GM10248 (cell line): ENCODE data around the gene DCDC1.
A peak's percentile ranks its signal among the peaks of the same experiment; 100 is the strongest.

Experiments used
- CTCF ChIA-PET: fragments of 300-600 bp; sonication (Branson Sonifier 250); formaldehyde crosslinking; extraction: SDS; loops from one replicate; lab custom pipeline; 2021; ENCODE audit warnings: antibody characterized with exemption; lab: Yijun Ruan, JAX
- POLR2A ChIA-PET: fragments of 350-650 bp; sonication (Branson Sonifier 250); formaldehyde crosslinking; extraction: SDS; loops from one replicate; lab custom pipeline; 2020; ENCODE audit warnings: antibody characterized with exemption; lab: Yijun Ruan, JAX
- DNase-seq: peaks from one replicate; pipeline ENCODE4 v3.0.0; 2012; ENCODE audit errors: extremely low spot score
- TF ChIP-seq, protein P1 (sequence below): IDR thresholded peaks from 2 replicates; pipeline ENCODE4 v1.5.1; 2012; ENCODE audit warnings: mild to moderate bottlenecking, low read depth; ENCODE audit errors: extremely low read depth, missing control alignments, control extremely low read depth

DCDC1 gene

DNA sequence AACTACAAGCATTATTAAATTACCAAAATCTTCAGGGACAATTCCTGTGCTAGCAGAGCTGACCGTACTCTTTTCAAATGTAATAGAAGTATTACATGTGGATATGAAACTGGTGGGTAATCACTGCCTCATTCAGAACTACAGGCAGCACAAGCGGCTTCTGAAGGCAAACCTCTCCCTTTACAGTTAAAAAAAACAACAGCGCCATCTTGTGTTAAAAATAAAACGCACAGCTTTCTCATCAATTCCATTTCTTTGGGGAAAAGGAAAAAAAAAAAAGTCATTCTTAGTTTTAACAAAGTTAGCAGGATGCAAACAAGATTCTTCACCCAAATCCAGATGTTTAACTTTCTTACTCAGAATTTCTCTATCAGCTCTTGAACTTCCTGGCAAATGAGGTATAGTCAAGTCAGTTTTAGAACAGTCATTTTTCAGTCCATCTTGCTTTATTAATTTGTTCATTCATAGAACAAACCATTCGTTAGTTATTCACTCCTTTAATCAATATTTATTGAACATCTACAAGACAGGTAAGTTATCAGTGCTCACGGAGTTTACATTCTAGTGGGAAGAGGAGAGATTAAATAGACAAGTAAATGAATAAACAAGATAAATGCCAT is 451.6 kb downstream of the DCDC1 start:
- TF ChIP-seq, protein P1, sequence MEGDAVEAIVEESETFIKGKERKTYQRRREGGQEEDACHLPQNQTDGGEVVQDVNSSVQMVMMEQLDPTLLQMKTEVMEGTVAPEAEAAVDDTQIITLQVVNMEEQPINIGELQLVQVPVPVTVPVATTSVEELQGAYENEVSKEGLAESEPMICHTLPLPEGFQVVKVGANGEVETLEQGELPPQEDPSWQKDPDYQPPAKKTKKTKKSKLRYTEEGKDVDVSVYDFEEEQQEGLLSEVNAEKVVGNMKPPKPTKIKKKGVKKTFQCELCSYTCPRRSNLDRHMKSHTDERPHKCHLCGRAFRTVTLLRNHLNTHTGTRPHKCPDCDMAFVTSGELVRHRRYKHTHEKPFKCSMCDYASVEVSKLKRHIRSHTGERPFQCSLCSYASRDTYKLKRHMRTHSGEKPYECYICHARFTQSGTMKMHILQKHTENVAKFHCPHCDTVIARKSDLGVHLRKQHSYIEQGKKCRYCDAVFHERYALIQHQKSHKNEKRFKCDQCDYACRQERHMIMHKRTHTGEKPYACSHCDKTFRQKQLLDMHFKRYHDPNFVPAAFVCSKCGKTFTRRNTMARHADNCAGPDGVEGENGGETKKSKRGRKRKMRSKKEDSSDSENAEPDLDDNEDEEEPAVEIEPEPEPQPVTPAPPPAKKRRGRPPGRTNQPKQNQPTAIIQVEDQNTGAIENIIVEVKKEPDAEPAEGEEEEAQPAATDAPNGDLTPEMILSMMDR: peak; percentile 49
- ChIA-PET CTCF (interaction anchor here (0.8 to 2.2 kb wide), 9 partner anchors 8 to 1486 kb away, joined by 3 to 12 read pairs (median 5); no protein-coding TSS in a partner anchor), POLR2A (no interaction called here)
- peak; percentile 22 for DNase-seq

- POLR2A ChIA-PET: no interaction called here
- CTCF ChIA-PET: interaction anchor here (0.9 to 2.2 kb wide), 7 partner anchors 9 to 1485 kb away, joined by 3 to 12 read pairs (median 6); no protein-coding TSS in a partner anchor
These were observed 452.3 kb downstream of the DCDC1 start for GRCh38 chr11:30917266-30917665.

DNA sequence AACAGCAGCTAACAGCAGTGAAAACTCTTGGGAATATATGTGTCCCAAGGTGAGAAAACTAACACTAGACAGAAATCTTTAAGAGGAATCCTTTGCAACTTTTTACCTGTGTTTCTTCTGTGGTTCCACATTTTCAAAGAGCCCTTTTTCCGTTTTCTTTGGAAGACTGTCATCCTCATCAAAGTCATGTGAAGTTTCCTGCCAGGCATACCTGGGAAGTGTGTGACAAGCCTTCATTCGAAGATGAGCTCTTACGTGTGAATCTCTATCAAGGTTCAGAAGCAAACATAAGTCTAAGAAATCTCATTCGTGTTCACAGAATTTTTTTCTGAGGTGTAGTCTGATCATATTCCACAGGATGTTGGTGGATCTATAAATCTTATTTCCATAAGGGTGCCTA is 452.8 kb downstream of the DCDC1 start:
- TF ChIP-seq, protein P1: no peak
- DNase-seq: no peak
- CTCF ChIA-PET: interaction anchor here (1.5 to 2.2 kb wide), 4 partner anchors 9 to 789 kb away, joined by 5 to 7 read pairs (median 6); no protein-coding TSS in a partner anchor
- POLR2A ChIA-PET: no interaction called here

More at GRCh38 chr11:30917266-30917665, 452.3 kb downstream of the DCDC1 start:
- DNase-seq: no peak
- TF ChIP-seq, protein P1: no peak

- POLR2A ChIA-PET: no interaction called here
These were observed 455.3 kb downstream of the DCDC1 start for GRCh38 chr11:30914143-30914762.

DNA sequence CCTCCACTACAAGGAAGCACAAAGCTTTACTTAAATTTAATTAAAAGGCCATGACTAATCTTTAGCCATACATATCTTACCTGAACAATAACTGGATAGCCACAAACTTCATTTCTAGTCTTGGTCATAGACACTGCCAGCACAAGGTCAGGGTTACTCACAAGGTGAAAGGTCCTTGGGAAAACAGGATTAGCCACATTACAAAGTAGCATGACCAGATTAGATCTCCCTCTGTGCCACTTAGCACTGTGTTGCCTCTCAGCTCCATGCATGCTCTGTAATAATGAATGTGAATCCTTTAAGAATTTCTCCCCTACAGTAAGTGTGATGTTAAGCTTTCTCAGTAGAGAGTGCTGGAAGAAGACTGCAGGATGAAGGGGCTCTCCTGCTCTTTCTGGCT is 458.3 kb downstream of the DCDC1 start:
- TF ChIP-seq, protein P1: no peak
- ChIA-PET CTCF (interaction anchor here (1.5 kb wide), 1 partner anchor 9 kb away, joined by 3 read pairs; no protein-coding TSS in a partner anchor), POLR2A (no interaction called here)
- DNase-seq: no peak

More at GRCh38 chr11:30914143-30914762, 455.3 kb downstream of the DCDC1 start:
- peak; percentile 14 for DNase-seq
- CTCF ChIA-PET: interaction anchor here (0.9 to 2.9 kb wide), 10 partner anchors 11 to 1570 kb away, joined by 3 to 15 read pairs (median 6); no protein-coding TSS in a partner anchor
- TF ChIP-seq, protein P1: peak; percentile 50

- ChIA-PET CTCF (no interaction called here), POLR2A (no interaction called here)
These were observed 460.7 kb downstream of the DCDC1 start for GRCh38 chr11:30908857-30909256.

More at GRCh38 chr11:30908857-30909256, 460.7 kb downstream of the DCDC1 start:
- TF ChIP-seq, protein P1: no peak
- no peak for DNase-seq
